DND-41 (cell line): ENCODE measurements around the gene NBR1.
"Not testable (repeated sequence)": the region's sequence is repeated elsewhere in the genome, so short reads cannot be mapped to it uniquely, and the experiment has no call there.

ENCODE experiments used
- ATAC-seq: fragments of 200-7000 bp; cut with Tn5 transposase; 3 replicates; pipeline ENCODE4 v1.9.1; 2021; ENCODE audit warnings: low read depth; ENCODE audit not compliant: insufficient read depth
- DNase-seq: peaks from one replicate; pipeline ENCODE4 v3.0.0-alpha.2; 2020
- H2AFZ ChIP-seq: 2 replicates; pipeline ENCODE4 v1.6.0; 2012; ENCODE audit warnings: low read depth, low read length
- H3K27ac ChIP-seq: 2 replicates; pipeline ENCODE4 v1.5.1; 2012; ENCODE audit warnings: low read length, inconsistent platforms
- H3K27me3 ChIP-seq: fragments of 200-600 bp; sonication (generic); 2 replicates; pipeline ENCODE4 v1.6.0; 2012; ENCODE audit warnings: low read length, mild to moderate bottlenecking, inconsistent platforms; ENCODE audit not compliant: insufficient read depth, poor library complexity
- H3K36me3 ChIP-seq: 2 replicates; pipeline ENCODE4 v1.5.1; 2012; ENCODE audit warnings: low read length, inconsistent platforms; ENCODE audit not compliant: insufficient read depth
- H3K4me1 ChIP-seq: 2 replicates; pipeline ENCODE4 v1.5.1; 2012; ENCODE audit warnings: mild to moderate bottlenecking, low read length; ENCODE audit not compliant: insufficient read depth
- H3K4me2 ChIP-seq: 2 replicates; pipeline ENCODE4 v1.6.0; 2012; ENCODE audit warnings: mild to moderate bottlenecking, moderate library complexity, low read length, inconsistent platforms; ENCODE audit not compliant: insufficient read depth
- H3K4me3 ChIP-seq, 2 experiments: fragments of 200-600 bp in 1 of 2; shearing (Covaris generic) in 1 of 2; 2 replicates each; pipeline ENCODE4 v1.5.1; 2012 to 2016; ENCODE audit warnings: inconsistent platforms in 2 of 2, low read length in 2 of 2, mild to moderate bottlenecking in 2 of 2, low read depth in 1 of 2, moderate library complexity in 1 of 2
- H3K79me2 ChIP-seq: 2 replicates; pipeline ENCODE4 v1.6.0; 2012; ENCODE audit warnings: low read length, inconsistent platforms; ENCODE audit not compliant: insufficient read depth
- H3K9ac ChIP-seq: 2 replicates; pipeline ENCODE4 v1.6.0; 2012; ENCODE audit warnings: low read depth, mild to moderate bottlenecking, inconsistent platforms, low read length, moderate library complexity
- H3K9me3 ChIP-seq: 2 replicates; pipeline ENCODE4 v1.5.1; 2012; ENCODE audit warnings: low read length, moderate library complexity, mild to moderate bottlenecking, inconsistent platforms; ENCODE audit not compliant: insufficient read depth, severe bottlenecking
- H4K20me1 ChIP-seq: 2 replicates; pipeline ENCODE4 v1.6.0; 2012; ENCODE audit warnings: low read length; ENCODE audit not compliant: insufficient read depth
- EZH2 ChIP-seq: IDR thresholded peaks from 3 replicates; pipeline ENCODE4 v1.6.1; 2012; ENCODE audit warnings: borderline replicate concordance, low read depth, mild to moderate bottlenecking, moderate library complexity, low read length, inconsistent platforms; ENCODE audit not compliant: severe bottlenecking
- TF ChIP-seq, protein P1 (sequence below): IDR thresholded peaks from 2 replicates; pipeline ENCODE4 v1.5.1; 2012; ENCODE audit warnings: borderline replicate concordance, low read length, moderate library complexity, mild to moderate bottlenecking; ENCODE audit not compliant: poor library complexity, severe bottlenecking; ENCODE audit errors: extremely low read depth

Gene NBR1

DNA sequence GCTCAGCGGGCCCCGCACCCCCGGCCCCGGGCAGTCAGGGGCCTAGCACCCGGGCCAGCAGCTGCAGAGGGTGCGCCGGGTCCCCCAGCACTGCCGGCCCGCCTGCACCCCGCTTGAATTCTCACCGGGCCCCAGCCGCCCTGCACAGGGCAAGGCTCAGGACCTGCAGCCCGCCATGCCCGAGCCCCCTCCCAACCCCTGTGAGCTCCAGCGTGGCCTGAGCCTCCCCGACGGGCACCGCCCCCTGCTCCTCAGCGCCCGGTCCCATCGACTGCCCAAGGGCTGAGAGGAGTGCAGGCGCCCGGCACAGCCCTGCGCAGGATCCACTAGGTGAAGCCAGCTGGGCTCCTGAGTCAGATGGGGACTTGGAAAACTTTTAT lies 44.1 kb upstream of the NBR1 start:
- Histone ChIP-seq H3K4me1 (peaks cover 27% of the 10 kb centered on the region), H3K36me3 (peaks cover 22% of the 10 kb centered on the region)
- TF ChIP-seq, protein P1, sequence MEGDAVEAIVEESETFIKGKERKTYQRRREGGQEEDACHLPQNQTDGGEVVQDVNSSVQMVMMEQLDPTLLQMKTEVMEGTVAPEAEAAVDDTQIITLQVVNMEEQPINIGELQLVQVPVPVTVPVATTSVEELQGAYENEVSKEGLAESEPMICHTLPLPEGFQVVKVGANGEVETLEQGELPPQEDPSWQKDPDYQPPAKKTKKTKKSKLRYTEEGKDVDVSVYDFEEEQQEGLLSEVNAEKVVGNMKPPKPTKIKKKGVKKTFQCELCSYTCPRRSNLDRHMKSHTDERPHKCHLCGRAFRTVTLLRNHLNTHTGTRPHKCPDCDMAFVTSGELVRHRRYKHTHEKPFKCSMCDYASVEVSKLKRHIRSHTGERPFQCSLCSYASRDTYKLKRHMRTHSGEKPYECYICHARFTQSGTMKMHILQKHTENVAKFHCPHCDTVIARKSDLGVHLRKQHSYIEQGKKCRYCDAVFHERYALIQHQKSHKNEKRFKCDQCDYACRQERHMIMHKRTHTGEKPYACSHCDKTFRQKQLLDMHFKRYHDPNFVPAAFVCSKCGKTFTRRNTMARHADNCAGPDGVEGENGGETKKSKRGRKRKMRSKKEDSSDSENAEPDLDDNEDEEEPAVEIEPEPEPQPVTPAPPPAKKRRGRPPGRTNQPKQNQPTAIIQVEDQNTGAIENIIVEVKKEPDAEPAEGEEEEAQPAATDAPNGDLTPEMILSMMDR, result no peak
- TF ChIP-seq EZH2, result no peak

DNA sequence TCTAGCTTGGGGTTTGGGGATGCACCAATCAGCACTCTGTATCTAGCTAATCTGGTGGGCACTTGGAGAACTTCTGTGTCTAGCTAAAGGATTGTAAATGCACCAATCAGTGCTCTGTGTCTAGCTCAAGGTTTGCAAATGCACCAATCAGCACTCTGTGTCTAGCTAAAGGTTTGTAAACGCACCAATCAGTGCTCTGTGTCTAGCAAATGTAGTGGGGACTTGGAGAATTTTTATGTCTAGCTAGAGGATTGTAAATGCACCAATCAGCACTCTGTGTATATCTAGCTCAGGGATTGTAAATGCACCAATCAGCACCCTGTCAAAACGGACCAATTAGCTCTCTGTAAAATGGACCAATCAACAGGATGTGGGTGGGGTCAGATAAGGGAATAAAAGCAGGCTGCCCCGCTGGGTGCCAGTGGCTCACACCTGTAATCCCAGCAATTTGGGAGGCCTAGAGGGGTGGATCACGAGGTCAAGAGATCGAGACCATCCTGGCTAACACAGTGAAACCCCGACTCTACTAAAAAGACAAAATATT lies 43.6 kb upstream of the NBR1 start:
- Histone ChIP-seq H3K79me2 (peaks cover 54% of the 10 kb centered on the region), H3K36me3 (peaks cover 22% of the 10 kb centered on the region), H3K4me2 (peak overlapping the region; percentile 8; the same call in 1 of the 2 replicates), H3K4me1 (peaks cover 27% of the 10 kb centered on the region)
- H3K27ac ChIP-seq, H4K20me1 ChIP-seq, H3K9me3 ChIP-seq, H2AFZ ChIP-seq, H3K9ac ChIP-seq, DNase-seq, ATAC-seq, H3K4me3 ChIP-seq, H3K27me3 ChIP-seq: not testable (repeated sequence)

More for the DNA sequence above, 44.1 kb upstream of the NBR1 start:
- H3K9me3 ChIP-seq, result no peaks in the 10 kb centered on the region
- no peak overlapping the region for H3K9ac ChIP-seq
- no peak overlapping the region for H3K4me3 ChIP-seq
- no peaks in the 10 kb centered on the region for H4K20me1 ChIP-seq
- peaks cover 55% of the 10 kb centered on the region for H3K79me2 ChIP-seq
- H2AFZ ChIP-seq, result no peak overlapping the region
- ATAC-seq (no peak), DNase-seq (no peak)
- H3K27me3 ChIP-seq, result no peaks in the 10 kb centered on the region
- peak overlapping the region; percentile 8; the same call in 1 of the 2 replicates for H3K4me2 ChIP-seq
- H3K27ac ChIP-seq, result no peak overlapping the region

DNA sequence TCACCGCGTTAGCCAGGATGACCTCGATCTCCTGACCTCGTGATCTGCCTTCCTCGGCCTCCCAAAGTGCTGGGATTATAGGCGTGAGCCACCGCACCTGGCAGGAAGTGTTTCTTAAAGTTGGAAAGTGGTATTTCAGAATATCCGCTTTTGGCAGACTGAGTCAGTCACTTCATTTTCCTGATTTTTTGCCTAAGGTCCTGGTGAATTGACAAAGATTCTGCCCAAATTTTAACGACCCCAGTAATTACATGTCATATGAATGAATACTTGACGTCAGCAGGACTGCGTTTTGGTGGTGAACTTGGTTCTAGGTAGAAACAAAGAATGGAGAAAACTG lies 41.4 kb upstream of the NBR1 start:
- DNase-seq, result no peak
- H3K27ac ChIP-seq, result no peak overlapping the region
- no peak for ATAC-seq

DNA sequence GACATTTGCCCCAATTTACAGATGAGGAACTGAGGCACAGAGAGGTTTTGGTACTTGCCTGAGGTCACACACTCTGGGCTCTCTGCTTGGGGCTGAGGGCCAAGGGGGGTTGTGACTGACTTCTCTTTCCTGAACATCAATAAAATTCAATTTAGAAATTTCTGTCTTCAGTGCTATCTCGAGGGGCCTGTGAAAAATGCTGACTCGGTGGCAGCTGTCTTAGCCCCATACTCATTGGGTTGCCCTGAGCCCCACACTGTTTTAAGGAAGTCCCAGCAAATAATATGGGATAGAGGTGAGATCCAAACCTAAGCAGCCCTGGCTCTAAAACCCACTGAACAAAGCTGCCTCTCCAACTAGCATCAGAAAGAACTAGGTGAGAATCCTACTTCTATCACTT lies 38.9 kb upstream of the NBR1 start:
- no peak for TF ChIP-seq EZH2
- TF ChIP-seq, protein P1, result no peak
- Histone ChIP-seq H3K9ac (no peak overlapping the region), H3K4me2 (no peak overlapping the region), H3K9me3 (no peaks in the 10 kb centered on the region), H3K36me3 (peaks cover 37% of the 10 kb centered on the region), H3K4me1 (peaks cover 29% of the 10 kb centered on the region), H2AFZ (no peak overlapping the region), H3K27ac (no peak overlapping the region), H3K27me3 (no peaks in the 10 kb centered on the region), H4K20me1 (no peaks in the 10 kb centered on the region), H3K79me2 (peaks cover 12% of the 10 kb centered on the region), H3K4me3 (no peak overlapping the region)
- ATAC-seq (no peak), DNase-seq (no peak)

More for the DNA sequence above, 41.4 kb upstream of the NBR1 start:
- TF ChIP-seq, protein P1, result no peak
- no peak for TF ChIP-seq EZH2
- no peaks in the 10 kb centered on the region for H4K20me1 ChIP-seq
- H3K36me3 ChIP-seq, result peaks cover 27% of the 10 kb centered on the region
- H3K9me3 ChIP-seq, result no peaks in the 10 kb centered on the region
- no peak overlapping the region for H3K4me3 ChIP-seq
- no peak overlapping the region for H3K4me2 ChIP-seq
- peaks cover 17% of the 10 kb centered on the region for H3K4me1 ChIP-seq
- no peak overlapping the region for H2AFZ ChIP-seq
- H3K9ac ChIP-seq, result no peak overlapping the region
- peaks cover 33% of the 10 kb centered on the region for H3K79me2 ChIP-seq
- H3K27me3 ChIP-seq, result no peaks in the 10 kb centered on the region

DNA sequence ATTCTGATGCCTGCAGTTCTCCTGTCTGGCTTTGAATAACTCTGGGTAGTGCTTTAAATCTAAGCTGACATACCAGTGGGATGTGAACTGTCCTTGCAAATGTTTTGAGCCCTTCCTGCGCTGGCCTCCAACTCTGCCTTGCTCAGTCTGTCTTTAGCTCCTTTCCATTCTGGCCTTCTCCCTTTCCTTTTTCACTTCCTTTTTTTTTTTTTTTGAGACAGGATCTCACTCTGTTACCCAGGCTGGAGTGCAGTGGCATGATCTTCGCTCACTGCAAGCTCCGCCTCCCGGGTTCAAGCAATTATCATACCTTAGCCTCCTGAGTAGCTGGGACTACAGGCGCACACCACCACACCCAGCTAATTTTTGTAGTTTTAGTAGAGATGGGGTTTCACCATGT lies 37.6 kb upstream of the NBR1 start:
- H3K4me2 ChIP-seq, H3K27me3 ChIP-seq: not testable (repeated sequence)

More for the DNA sequence above, 37.6 kb upstream of the NBR1 start:
- not testable (repeated sequence) for H4K20me1 ChIP-seq, H2AFZ ChIP-seq, H3K4me3 ChIP-seq, H3K9me3 ChIP-seq, H3K27ac ChIP-seq, H3K9ac ChIP-seq, DNase-seq, ATAC-seq, H3K79me2 ChIP-seq
- Histone ChIP-seq H3K36me3 (peaks cover 32% of the 10 kb centered on the region), H3K4me1 (peaks cover 33% of the 10 kb centered on the region)
